ENCODE measurements around the gene MSX2. TPM values are rescaled to one million over a fixed set of nuclear protein-coding genes. Genes with fewer than 3 reads are reported as not detected.

Gene MSX2
- total RNA-seq, 2 donors from 2014 or later = not detected

DNA sequence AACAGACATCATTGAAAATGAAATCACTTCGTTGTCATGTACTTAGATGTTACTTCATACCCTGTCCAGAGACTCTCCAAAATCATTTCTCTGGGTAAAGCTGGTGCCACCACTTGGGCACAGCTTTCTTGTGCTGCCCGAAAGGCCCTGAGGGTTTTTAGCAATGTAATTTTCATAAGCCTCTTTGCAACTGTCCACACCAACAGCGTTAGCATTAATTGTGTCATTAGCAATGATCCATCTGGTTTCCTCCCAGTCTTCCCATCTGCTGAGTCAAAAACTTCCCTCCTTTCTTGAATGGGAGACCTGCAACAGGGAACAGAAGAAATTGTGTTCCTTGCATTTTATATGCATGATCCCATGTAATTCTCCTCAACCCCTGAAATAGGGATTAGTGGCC, 8.6 kb upstream of the MSX2 start:
- H3K27ac ChIP-seq = no peak overlapping the region

DNA sequence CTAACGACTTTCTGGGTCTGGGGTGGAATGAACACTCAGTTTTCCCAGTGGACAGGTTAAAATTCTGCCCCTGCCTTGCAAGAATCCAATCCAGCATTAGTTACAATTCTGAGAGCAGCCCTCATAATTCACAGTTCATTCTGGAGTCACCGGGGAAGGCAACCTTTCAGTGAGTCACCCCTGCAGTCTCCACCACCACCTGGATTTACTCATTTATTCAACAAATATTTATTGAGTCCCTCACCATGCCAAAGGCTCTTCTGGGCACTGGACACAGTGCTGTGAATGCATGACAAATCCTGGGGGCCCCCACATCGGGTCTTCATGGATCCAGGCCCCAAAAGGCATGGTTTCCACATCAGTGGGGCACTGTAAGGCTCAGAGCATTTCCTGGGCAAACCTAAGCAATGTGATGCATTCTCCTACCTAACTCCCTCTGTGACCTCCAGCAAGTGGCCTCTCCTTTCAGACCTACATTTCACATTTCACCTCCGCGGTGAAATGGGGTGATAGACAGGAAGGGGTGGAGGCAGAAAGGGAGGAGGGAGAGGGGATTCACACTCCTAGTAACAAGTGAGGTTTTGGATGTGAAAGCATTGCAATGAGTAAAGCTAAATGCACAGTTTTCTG, 6.4 kb upstream of the MSX2 start:
- peaks cover 0 to 39% of the 10 kb centered on the region in 2 donors for H3K27me3 ChIP-seq

More for the DNA sequence above, 8.6 kb upstream of the MSX2 start:
- intact Hi-C loops (cut with DNase I) = no loop called here
- ATAC-seq (no peak), DNase-seq (no peak)
- 52 to 55% methylated on average over 3 of the region's 3 CpGs for WGBS, 2 donors
- Histone ChIP-seq H3K27me3 (peaks cover 0 to 25% of the 10 kb centered on the region in 2 donors), H3K36me3 (replicated peaks in 1 of 2; ENCODE audit: insufficient read depth in 1 of 2, low read depth in 2 of 2) (no peaks in the 10 kb centered on the region), H3K9me3 (no peaks in the 10 kb centered on the region), H3K4me1 (peaks cover 6% of the 10 kb centered on the region), H3K4me3 (no peak overlapping the region)
- TF ChIP-seq POLR2A (IDR thresholded peaks at IDR 0.05) = no peak
- TF ChIP-seq, protein P1, sequence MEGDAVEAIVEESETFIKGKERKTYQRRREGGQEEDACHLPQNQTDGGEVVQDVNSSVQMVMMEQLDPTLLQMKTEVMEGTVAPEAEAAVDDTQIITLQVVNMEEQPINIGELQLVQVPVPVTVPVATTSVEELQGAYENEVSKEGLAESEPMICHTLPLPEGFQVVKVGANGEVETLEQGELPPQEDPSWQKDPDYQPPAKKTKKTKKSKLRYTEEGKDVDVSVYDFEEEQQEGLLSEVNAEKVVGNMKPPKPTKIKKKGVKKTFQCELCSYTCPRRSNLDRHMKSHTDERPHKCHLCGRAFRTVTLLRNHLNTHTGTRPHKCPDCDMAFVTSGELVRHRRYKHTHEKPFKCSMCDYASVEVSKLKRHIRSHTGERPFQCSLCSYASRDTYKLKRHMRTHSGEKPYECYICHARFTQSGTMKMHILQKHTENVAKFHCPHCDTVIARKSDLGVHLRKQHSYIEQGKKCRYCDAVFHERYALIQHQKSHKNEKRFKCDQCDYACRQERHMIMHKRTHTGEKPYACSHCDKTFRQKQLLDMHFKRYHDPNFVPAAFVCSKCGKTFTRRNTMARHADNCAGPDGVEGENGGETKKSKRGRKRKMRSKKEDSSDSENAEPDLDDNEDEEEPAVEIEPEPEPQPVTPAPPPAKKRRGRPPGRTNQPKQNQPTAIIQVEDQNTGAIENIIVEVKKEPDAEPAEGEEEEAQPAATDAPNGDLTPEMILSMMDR (IDR thresholded peaks at IDR 0.05) = no peak

DNA sequence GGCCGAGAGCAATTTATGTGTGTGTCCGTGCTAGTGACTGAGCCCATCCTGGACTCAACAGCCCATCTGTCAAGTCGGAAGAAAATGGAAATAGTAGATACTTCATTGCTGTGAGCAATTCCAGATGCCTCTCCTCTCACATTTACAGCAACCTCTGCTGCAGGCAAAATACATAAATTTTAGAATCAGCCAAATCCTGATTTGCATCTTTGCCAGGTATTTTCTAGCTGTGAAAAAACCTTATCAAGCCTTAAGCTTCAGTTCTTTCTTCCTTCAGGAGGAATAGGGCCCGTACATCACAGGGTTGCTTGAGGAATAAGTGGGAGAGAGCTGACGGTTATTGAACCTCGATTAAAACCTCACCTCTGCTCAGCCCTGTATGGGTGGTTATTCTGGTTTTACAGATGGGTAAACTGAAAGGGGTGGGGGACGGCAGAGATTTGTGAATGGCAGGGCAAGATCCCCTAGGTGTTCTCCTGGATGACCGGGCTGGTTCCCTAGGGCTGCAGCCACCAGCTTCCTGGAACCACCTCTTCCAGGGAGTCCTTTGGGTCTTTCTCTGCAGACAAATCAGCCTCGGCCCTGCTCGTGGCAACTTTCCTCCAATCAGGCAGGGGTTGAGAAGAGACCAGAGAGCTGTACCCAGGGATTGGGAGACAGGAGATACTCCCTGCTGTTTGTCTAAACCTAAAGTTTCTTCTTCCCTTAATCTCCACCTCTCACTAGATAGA, 5.3 kb upstream of the MSX2 start:
- Histone ChIP-seq H3K27ac (no peak overlapping the region), H3K4me3 (no peak overlapping the region), H3K4me1 (peaks cover 20% of the 10 kb centered on the region), H3K27me3 (peaks cover 0 to 39% of the 10 kb centered on the region in 2 donors), H3K9me3 (no peaks in the 10 kb centered on the region), H3K36me3 (replicated peaks in 1 of 2; ENCODE audit: insufficient read depth in 1 of 2, low read depth in 2 of 2) (no peaks in the 10 kb centered on the region)
- 14 to 18% methylated on average over 8 to 10 of the region's 10 CpGs for WGBS, 2 donors
- TF ChIP-seq, protein P1 (IDR thresholded peaks at IDR 0.05) = no peak
- TF ChIP-seq POLR2A (IDR thresholded peaks at IDR 0.05) = no peak
- DNase-seq (no peak), ATAC-seq (no peak)
- intact Hi-C loops (cut with DNase I) = no loop called here

More for the DNA sequence above, 6.4 kb upstream of the MSX2 start:
- no peaks in the 10 kb centered on the region for H3K36me3 ChIP-seq (replicated peaks in 1 of 2; ENCODE audit: insufficient read depth in 1 of 2, low read depth in 2 of 2)
- H3K4me3 ChIP-seq = no peak overlapping the region
- intact Hi-C loops (cut with DNase I) = no loop called here
- no peak overlapping the region for H3K27ac ChIP-seq
- H3K4me1 ChIP-seq = peaks cover 12% of the 10 kb centered on the region
- no peak for ATAC-seq
- H3K9me3 ChIP-seq = no peaks in the 10 kb centered on the region
- no peak for DNase-seq
- TF ChIP-seq, protein P1 (IDR thresholded peaks at IDR 0.05) = no peak
- TF ChIP-seq POLR2A (IDR thresholded peaks at IDR 0.05) = no peak
- WGBS, 2 donors = 9 to 11% methylated on average over 5 of the region's 5 CpGs

DNA sequence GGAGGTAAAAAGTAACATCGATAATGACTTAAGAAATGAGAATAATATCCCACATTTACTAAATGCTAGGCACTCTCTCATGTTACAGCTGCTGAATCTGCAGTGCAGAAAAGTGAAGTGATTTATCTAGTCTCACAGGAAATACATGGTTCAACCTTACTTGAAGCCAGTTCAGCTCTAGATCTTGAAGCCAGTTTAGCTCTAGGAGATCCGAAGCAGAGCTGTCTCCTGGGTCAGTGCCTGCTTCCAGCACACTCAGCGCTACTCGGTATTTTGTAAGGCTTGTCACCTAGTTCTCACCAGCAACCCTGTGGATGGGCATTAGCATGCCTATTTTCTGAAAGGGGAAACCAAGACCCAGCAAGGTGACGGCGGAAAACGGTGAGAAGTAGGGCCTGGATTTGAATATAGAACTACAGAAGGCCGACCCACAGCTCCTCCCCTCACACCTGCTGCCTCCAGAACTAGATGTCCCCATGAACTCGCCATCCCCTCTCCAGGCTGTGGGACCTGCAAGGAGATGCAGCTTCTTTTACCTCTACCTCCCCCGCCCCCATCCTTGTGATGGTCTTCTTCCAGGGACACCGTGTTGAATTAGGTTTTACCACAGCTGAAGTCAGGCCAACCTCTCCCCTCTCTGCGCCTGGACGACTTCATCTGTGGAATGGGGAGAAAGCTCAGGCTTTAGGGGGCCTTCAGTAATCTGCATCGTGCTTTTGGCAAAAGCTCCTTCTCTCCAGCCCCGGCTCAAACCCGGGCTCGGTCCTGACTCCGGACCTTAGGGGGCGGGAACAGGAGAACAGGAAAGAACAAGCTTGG, 4.4 kb upstream of the MSX2 start:
- 19 to 22% methylated on average over 19 of the region's 19 CpGs for WGBS, 2 donors
- H3K9me3 ChIP-seq = no peaks in the 10 kb centered on the region
- H3K36me3 ChIP-seq (replicated peaks in 1 of 2; ENCODE audit: insufficient read depth in 1 of 2, low read depth in 2 of 2) = no peaks in the 10 kb centered on the region
- intact Hi-C loops (cut with DNase I) = no loop called here
- H3K27ac ChIP-seq = no peak overlapping the region
- peaks cover 26% of the 10 kb centered on the region for H3K4me1 ChIP-seq
- no peak for DNase-seq
- no peak for ATAC-seq
- no peak overlapping the region for H3K4me3 ChIP-seq
- TF ChIP-seq POLR2A (IDR thresholded peaks at IDR 0.05) = no peak
- TF ChIP-seq, protein P1 (IDR thresholded peaks at IDR 0.05) = no peak
- peaks cover 0 to 40% of the 10 kb centered on the region in 2 donors for H3K27me3 ChIP-seq

Data from body of pancreas (tissue), 4 donors.